Right renal cortex interstitium (tissue), 3 donors: ENCODE measurements around the gene MAD1L1. TPM values are rescaled to one million over a fixed set of nuclear protein-coding genes. Genes with fewer than 3 reads are reported as not detected.
A peak's percentile ranks its signal among the peaks of the same experiment; 100 is the strongest.

Source experiments
- DNase-seq, 3 donors: peaks; one replicate each; pipeline ENCODE4 v3.0.0-alpha.2; 2013; ENCODE audit warnings: low read depth in 3 of 3, low spot score in 2 of 3
- polyA plus RNA-seq, 3 donors: library from polyadenylated mRNA; unstranded; fragments of 120-200 nt; gene quantifications; one replicate each; pipeline ENCODE4 v1.2.1, GENCODE V29; 2013; ENCODE audit not compliant: insufficient read length in 3 of 3

Gene MAD1L1
- polyA plus RNA-seq, 3 donors, result 22.9 to 26.0 (median 25.1) TPM

DNA sequence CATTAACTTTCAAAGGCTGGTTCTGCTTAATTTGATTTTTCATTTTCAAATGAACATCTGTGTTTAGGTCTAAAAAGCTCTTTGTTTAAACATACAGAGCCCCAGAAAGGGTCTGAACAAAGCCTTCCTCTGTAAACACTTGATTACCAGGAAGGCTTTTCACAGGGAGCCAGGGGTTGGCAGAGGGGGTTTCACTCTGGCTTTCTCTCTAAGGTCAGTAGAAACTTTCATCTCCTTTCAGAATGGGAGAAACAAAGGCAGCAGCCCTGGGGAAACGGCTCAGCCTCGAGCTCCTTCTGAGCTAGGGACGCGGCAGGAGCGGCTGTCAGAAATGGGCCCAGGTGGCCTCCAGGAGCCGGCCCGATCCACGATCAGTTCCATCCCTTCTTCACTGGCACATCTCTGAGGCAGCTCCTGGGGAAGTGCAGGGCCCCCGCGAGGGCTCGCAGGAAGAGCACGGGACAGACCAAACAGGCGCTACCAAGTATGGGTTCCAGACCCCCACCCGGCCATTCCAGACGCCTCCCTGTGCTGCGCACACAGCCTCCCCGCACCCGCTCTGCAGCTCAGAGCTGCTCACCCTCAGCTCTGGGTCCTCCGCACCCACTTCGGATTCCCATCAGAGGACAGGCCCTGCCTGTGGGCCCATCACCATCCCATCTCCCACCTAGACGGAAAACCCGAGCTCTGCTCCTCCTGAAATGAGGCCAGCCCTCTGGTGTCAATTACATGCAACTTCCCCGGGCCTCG is 124.1 kb downstream of the MAD1L1 start:
- no peak for DNase-seq

DNA sequence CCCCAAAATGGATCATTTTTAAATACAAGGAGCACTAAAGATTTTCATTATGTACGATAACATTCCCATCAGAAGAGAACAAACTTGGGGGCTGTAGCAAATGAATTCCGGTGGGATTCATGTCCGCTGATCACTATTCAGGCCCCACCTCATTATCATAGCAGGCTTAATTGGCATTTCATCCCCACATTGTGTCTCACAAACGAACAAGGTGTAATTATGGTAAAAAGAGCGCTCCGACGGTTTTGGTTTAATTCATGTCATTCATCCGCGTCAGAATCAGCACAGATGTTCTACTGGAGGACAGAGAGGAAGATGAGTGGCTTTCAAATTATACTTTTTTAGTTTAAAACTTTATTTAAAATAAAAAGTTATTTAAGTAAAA is 124.7 kb downstream of the MAD1L1 start:
- DNase-seq, result no peak

DNA sequence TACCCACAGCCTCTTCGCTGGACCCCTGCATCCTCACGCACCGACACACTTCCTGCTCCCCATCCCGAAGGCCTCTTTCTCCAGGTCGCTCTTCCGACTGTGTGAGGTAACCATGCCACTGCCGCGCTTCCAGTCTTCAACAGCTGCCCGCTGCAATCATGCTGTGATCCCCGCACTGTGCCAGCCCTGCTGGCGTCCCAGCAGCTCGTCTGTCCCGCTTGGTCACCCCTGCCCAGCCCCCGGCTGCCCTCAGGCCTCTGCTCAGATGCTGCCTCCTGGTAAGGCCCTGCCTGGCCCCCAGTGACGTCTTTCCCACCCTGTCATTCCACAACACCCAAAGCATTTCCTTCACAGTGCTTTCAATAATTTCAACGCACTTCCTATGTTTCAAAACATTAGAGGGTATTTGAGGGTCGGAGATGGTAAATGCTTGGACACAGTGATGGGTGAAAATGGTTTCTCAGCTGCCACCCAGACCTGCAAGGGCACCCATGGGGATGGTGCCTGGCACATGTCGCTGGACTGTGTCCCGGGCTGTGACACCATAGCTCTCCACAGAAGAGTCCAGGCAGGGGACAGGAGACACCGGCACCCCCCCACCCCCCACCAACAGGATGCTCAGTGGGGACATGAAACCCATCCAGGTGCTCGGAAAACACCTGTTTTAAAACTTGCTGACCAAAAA is 125.2 kb downstream of the MAD1L1 start:
- DNase-seq, result no peak

GRCh38 chr7:2106924-2107323 is 125.8 kb downstream of the MAD1L1 start:
- DNase-seq, result no peak

DNA sequence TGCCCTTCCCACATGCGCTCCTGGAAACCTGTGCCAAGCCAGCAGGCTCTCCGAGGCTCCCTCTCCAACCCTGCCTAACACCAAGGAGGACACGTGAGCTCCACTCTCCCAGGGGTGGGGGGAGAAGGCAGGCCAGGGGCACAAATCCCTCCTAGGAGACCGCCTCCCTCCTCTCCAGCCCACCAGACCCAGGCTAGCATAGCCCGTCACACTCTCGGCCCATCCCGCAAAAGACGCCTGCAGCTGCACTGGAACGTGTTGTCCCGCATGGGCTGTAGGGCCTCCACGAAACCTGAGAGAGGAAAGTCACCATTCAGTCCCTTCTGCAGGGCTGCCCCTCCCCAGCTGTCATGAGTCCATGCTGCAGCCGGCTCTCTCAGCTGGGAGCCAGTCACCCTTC is 126.3 kb downstream of the MAD1L1 start:
- no peak for DNase-seq

- DNase-seq, result no peak
These were observed 126.8 kb downstream of the MAD1L1 start for GRCh38 chr7:2105917-2106316.

- DNase-seq, result no peak
These were observed 127.5 kb downstream of the MAD1L1 start for GRCh38 chr7:2105280-2105679.

DNA sequence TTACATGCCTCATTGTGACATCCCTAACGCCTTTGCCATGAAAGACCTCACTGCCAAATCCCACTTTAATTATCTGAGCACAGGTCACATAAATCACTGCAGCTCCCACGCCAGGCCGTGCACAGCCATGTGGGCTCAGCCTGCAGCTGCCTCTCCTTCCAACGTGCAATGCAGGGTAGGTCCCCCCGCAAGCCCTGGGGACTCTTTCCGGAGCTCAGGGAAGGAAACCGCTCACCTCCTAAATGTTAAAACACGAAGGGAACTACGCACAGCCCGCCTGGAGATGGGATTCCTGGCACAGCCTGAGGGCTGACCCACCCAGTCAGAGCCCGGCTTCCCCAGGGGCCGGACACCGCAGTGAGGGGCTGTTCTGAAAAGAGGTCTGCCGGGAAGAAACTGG is 128.0 kb downstream of the MAD1L1 start:
- peak in 1 of 3 donors; percentile 62 for DNase-seq

- DNase-seq, result peak in 2 of 3 donors; percentile 59 to 72
These were observed 128.5 kb downstream of the MAD1L1 start for GRCh38 chr7:2104107-2104710.

DNA sequence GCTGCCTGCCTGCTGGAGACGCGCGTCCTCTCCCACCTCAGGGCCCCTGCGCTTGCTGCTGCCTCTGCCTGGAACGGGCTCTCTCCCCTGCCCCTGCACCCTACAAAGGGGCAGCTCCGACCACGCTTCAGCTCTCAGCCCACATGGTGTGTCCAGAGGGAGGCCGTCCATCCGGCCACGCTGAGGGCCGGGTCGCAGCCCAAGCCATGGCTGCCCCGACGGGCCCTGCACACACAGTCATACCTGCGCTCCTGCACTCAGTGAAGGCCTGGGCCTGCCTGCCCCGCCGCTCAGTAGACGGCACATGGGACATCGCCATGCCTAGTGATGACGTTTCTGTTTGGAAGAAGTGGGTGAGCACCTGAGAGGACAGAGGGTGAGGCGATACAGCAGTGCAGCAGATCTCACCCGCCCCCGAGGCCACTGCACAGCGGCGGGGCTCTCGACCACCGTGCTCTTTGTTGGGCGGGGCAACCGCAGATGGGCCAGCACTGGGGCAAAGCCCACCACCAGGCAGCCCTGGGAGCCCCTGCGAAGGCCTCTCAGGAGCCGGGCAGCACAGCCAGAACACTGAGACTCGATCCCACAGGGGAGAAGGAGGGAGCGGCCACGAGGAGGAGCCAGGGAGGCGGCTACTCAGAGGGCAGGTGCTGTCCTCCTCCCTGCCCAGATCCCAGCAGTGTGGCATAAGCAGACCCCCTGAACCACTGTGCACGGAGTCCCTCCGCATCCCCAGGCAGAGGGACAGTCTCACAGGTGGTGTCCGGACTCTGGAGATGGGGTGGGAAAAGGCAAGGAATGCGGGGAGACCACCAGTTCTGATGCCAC is 129.5 kb downstream of the MAD1L1 start:
- no peak for DNase-seq

- DNase-seq, result no peak
These were observed 130.4 kb downstream of the MAD1L1 start for GRCh38 chr7:2102375-2102723.

DNA sequence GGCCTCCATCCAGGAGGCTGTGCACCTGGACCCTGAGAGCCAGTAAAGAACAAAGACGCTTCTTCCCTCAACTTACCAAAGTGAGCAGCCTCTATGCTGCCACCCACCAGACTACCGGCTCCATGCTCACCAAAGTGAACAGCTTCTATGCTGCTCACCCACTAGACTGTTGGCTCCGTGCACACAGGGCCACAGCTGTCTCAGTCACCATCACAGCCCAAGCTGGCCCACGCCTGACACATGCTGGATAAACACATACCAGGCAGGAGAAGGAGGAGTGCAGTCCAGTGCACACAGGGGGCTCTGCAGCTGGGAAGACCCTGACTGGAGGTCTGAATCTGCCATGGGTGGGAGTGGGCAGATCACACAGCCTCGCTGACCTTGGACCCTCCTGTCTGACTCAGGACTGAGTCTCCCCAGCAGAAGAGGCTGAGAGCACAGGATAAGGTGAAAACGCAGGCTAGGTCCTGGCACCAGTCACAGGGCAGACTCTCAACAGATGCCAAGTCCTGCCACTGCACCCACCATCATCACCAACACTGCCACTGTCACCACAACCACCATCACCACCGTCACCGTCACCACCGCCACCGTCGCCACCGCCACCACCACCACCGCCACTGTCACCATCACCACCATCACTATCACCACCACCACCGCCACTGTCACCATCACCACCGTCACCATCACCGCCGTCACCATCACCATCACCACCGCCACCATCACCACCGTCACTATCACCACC is 130.9 kb downstream of the MAD1L1 start:
- DNase-seq, result no peak

DNA sequence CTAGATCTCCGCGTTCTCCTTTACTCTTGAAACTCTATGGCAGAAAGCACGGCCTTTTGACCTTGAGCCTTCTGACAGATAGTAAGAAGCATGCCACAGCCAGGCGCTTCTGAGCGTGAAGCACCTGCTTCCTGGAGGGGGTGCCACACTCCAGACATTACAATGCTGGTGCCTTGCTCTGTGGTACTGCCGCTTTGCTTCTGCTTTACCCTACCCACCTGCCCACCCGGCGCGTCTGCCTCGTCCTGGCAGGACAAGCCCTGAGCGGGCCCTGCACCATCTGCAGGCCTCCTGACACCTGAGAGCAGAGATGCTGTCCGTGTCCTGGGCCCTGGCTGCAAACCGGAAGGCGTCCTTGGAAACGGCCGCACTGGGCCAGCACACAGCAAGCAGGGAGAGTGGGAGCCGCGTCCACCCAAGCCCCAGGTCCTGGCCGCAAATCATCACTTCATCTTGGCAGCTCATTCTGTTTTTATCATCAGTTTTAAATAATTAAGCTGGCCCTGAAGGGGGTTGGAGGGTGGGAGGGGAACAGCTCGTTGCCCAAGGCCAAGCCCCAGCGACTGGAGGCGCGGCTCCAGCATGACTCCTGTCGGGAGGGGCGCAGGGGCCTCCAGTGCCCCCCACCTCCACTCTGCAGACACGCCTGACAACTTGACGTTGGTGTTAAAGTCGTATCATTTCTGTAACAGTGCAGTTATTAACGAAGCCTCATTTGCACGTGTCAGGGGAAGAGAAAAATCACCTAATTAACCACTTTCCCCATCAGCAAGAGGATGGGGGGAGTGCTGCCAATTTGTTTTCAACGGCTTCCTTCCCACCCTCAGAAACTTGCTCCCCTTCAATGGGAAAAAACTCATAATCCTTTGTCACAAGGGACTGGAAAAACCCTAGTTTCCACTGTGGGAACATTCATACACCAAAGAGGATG is 132.2 kb downstream of the MAD1L1 start:
- no peak for DNase-seq

GRCh38 chr7:2099048-2099957 is 133.4 kb downstream of the MAD1L1 start:
- no peak for DNase-seq

DNA sequence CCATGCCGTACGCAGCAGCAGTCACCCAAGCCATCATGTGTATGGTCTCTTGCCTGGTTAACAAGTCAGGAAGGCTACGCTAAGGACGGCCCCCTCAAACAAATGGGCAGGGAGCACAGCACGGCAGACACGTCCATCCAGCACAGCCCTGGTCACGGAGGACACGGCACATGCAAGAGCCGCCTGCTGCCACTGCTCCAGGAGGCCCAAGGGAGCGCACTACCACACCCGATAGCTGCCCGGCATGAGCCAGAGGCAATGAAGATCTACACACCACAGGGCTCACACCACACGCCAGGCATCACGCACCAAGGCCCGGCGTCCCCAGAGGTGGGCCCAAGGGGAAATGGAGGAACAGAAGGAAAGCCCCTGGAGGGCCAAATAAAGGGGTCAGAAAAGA is 134.2 kb downstream of the MAD1L1 start:
- DNase-seq, result no peak

- DNase-seq, result no peak
These were observed 134.7 kb downstream of the MAD1L1 start for GRCh38 chr7:2098056-2098455.

DNA sequence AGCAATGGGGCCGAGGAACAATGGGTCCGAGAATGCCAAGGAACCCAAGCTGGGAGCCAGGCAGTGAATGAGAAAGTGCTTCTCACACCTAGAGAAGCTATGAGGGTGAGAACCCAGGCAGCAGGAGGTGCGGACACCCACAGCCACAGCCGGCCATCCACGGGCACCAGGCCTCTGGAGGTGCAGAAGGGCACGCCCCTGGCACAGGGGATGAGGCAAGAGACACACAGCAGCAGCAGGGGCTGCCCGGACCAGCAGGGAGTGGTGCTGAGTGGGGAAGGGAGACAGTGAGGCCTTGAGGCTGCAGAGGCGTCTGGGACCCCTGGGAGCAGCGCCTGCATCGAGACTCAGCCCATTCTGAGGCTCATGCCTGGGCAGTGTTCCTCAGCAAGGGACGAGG is 135.3 kb downstream of the MAD1L1 start:
- no peak for DNase-seq

GRCh38 chr7:2096692-2097387 is 135.9 kb downstream of the MAD1L1 start:
- no peak for DNase-seq
